B cell (primary cell): ENCODE results near the gene MYOM1.

Experiments
- EZH2 ChIP-seq: IDR thresholded peaks from 2 replicates; pipeline ENCODE4 v1.6.1; 2012; ENCODE audit warnings: borderline replicate concordance, low read depth, mild to moderate bottlenecking, moderate library complexity, low read length; ENCODE audit not compliant: insufficient read depth, poor library complexity, severe bottlenecking
- TF ChIP-seq, protein P1 (sequence below): fragments of 200-600 bp; IDR thresholded peaks from one replicate; pipeline ENCODE4 v1.8.0; 2022; ENCODE audit warnings: antibody characterized with exemption, mild to moderate bottlenecking

GRCh38 chr18:3066341-3067110, 153.2 kb downstream of the MYOM1 start:
- no peak for TF ChIP-seq EZH2
- TF ChIP-seq, protein P1, sequence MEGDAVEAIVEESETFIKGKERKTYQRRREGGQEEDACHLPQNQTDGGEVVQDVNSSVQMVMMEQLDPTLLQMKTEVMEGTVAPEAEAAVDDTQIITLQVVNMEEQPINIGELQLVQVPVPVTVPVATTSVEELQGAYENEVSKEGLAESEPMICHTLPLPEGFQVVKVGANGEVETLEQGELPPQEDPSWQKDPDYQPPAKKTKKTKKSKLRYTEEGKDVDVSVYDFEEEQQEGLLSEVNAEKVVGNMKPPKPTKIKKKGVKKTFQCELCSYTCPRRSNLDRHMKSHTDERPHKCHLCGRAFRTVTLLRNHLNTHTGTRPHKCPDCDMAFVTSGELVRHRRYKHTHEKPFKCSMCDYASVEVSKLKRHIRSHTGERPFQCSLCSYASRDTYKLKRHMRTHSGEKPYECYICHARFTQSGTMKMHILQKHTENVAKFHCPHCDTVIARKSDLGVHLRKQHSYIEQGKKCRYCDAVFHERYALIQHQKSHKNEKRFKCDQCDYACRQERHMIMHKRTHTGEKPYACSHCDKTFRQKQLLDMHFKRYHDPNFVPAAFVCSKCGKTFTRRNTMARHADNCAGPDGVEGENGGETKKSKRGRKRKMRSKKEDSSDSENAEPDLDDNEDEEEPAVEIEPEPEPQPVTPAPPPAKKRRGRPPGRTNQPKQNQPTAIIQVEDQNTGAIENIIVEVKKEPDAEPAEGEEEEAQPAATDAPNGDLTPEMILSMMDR, result no peak
